Testis (tissue), 2 donors: ENCODE data around the gene E2F6.

Experiments
- CTCF ChIP-seq, 3 experiments: fragments of 450-650 bp in 2 of 3; fragments of 200-600 bp in 1 of 3; sonication (generic) in 1 of 3; IDR thresholded peaks; one replicate each; pipeline ENCODE4 v1.5.1; 2016 to 2019; ENCODE audit warnings: antibody characterized with exemption in 3 of 3, mild to moderate bottlenecking in 2 of 3, moderate library complexity in 1 of 3
- POLR2A ChIP-seq: fragments of 450-650 bp; IDR thresholded peaks from one replicate; pipeline ENCODE4 v1.6.1; 2017; ENCODE audit warnings: antibody characterized with exemption, mild to moderate bottlenecking, moderate library complexity

- TF ChIP-seq POLR2A (no peak), CTCF (IDR thresholded peaks at IDR 0.05) (no peak)
Observed at GRCh38 chr2:11414372-11415124, 51.4 kb downstream of the E2F6 start.
